Measurements from ENCODE around the gene ZNF883.

GRCh38 chr9:112917047-112917986 is 94.7 kb downstream of the ZNF883 start:
- TF ChIP-seq POLR2A (IDR thresholded peaks at IDR 0.05) (no peak), CTCF (IDR thresholded peaks at IDR 0.05) (no peak)

Data from uterus (tissue), 2 donors.